PC-9 (cell line): ENCODE results near the gene AFG3L2. TPM values are rescaled to one million over a fixed set of nuclear protein-coding genes. Genes with fewer than 3 reads are reported as not detected.

Experiments
- BruUV-seq: library from RNA; stranded (reverse); fragments of 400-500 nt; replicated peaks from 2 replicates; lab custom pipeline; 2021; lab: Mats Ljungman, UMichigan
- CTCF ChIA-PET: fragments of 300-600 bp; sonication (Branson Sonifier 250); formaldehyde crosslinking; loops from one replicate; lab custom pipeline; 2022; ENCODE audit warnings: antibody characterized with exemption; lab: Charles Lee
- POLR2A ChIA-PET: fragments of 300-600 bp; sonication (Branson Sonifier 250); formaldehyde crosslinking; loops from one replicate; lab custom pipeline; 2022; ENCODE audit warnings: antibody characterized with exemption; ENCODE audit not compliant: unreplicated experiment; lab: Charles Lee
- DNase-seq, 2 experiments: peaks; one replicate each; pipeline versions ENCODE4 v3.0.0 to v3.0.0-alpha.2; 2015 to 2022; ENCODE audit warnings: mixed read lengths in 1 of 2
- H2AFZ ChIP-seq: fragments of 200-600 bp; sonication (generic); 2 replicates; pipeline ENCODE4 v1.8.1; 2017; ENCODE audit warnings: antibody characterized with exemption
- H3F3A ChIP-seq: fragments of 200-600 bp; sonication (generic); 2 replicates; pipeline ENCODE4 v1.8.1; 2017; ENCODE audit warnings: antibody characterized with exemption, mild to moderate bottlenecking, low read depth; ENCODE audit not compliant: insufficient read depth
- H3K27ac ChIP-seq: fragments of 200-600 bp; sonication (generic); 2 replicates; pipeline ENCODE4 v1.6.1; 2016; ENCODE audit warnings: mixed run types
- H3K27me3 ChIP-seq: fragments of 200-600 bp; sonication (generic); 2 replicates; pipeline ENCODE4 v1.6.1; 2016; ENCODE audit warnings: low read depth, mixed run types; ENCODE audit not compliant: insufficient read depth
- H3K36me3 ChIP-seq: fragments of 200-600 bp; sonication (generic); 2 replicates; pipeline ENCODE4 v1.6.1; 2016; ENCODE audit warnings: low read depth, mixed run types
- H3K4me1 ChIP-seq: fragments of 200-600 bp; sonication (generic); replicated peaks from 2 replicates; pipeline ENCODE4 v1.6.1; 2016; ENCODE audit warnings: mixed run types; ENCODE audit not compliant: insufficient read depth
- H3K4me2 ChIP-seq: fragments of 200-600 bp; sonication (generic); 2 replicates; pipeline ENCODE4 v1.6.1; 2017; ENCODE audit warnings: mixed run types
- H3K4me3 ChIP-seq: fragments of 200-600 bp; sonication (generic); 2 replicates; pipeline ENCODE4 v1.6.1; 2016; ENCODE audit warnings: mixed run types
- H3K79me2 ChIP-seq: fragments of 200-600 bp; sonication (generic); 2 replicates; pipeline ENCODE4 v1.6.1; 2017; ENCODE audit warnings: low read depth, mixed run types
- H3K9me2 ChIP-seq: fragments of 200-600 bp; sonication (generic); 2 replicates; pipeline ENCODE4 v1.8.1; 2017; ENCODE audit warnings: mild to moderate bottlenecking; ENCODE audit not compliant: insufficient read depth
- H3K9me3 ChIP-seq: fragments of 200-600 bp; sonication (generic); 2 replicates; pipeline ENCODE4 v1.8.1; 2016; ENCODE audit warnings: low read depth; ENCODE audit not compliant: insufficient read depth
- H4K20me1 ChIP-seq: fragments of 200-600 bp; sonication (generic); 2 replicates; pipeline ENCODE4 v1.8.1; 2017; ENCODE audit not compliant: insufficient read depth
- EZH2 ChIP-seq: fragments of 200-600 bp; sonication (generic); IDR thresholded peaks from 2 replicates; pipeline ENCODE4 v1.8.0; 2017; ENCODE audit warnings: antibody characterized with exemption, low read depth
- intact Hi-C: fragments of 100-400 bp; cut with micrococcal nuclease; formaldehyde crosslinking; loops from one replicate; pipeline ENCODE4 v1.10.0; 2022; ENCODE audit not compliant: unreplicated experiment
- total RNA-seq: library from RNA; stranded (reverse); gene quantifications from 2 replicates; pipeline ENCODE4 v1.2.3, GENCODE V29; 2021
- TF ChIP-seq, protein P1 (sequence below): fragments of 200-600 bp; sonication (generic); conservative IDR thresholded peaks from 2 replicates; pipeline ENCODE4 v1.6.1; 2017; ENCODE audit warnings: mixed run types, antibody characterized with exemption, mild to moderate bottlenecking, moderate library complexity

AFG3L2 gene
- total RNA-seq, 1 experiment from 2014 or later = 69.4 TPM

DNA sequence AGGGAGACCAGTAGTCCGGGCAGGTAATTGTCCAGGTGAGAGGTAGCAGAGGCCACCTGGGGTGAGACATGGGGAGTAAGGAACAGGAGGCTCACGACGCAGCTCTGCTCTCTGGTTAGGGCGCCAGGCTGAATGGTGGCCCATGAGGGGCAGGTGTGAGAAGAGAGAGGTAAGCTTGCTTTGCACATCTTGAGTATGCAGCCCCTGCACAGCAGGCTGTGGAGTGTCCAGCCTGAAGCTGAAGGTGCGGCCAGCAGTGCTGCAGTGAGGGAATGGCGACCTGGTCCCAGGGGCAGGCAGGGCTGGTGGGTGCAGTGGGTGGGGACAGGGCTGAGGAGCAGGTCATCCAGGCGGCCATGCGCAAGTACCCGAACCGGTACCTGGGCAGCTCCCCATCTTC lies 46.4 kb upstream of the AFG3L2 start:
- Histone ChIP-seq H3K27ac (no peak overlapping the region), H3K4me1 (no peaks in the 10 kb centered on the region), H3F3A (no peaks in the 10 kb centered on the region), H3K4me3 (no peak overlapping the region), H3K27me3 (no peaks in the 10 kb centered on the region), H3K36me3 (no peaks in the 10 kb centered on the region), H2AFZ (no peak overlapping the region), H3K4me2 (no peak overlapping the region), H3K79me2 (no peaks in the 10 kb centered on the region), H4K20me1 (no peaks in the 10 kb centered on the region), H3K9me3 (no peaks in the 10 kb centered on the region), H3K9me2 (no peaks in the 10 kb centered on the region)
- DNase-seq = no peak
- POLR2A ChIA-PET = no interaction called here
- no peak for TF ChIP-seq EZH2
- TF ChIP-seq, protein P1, sequence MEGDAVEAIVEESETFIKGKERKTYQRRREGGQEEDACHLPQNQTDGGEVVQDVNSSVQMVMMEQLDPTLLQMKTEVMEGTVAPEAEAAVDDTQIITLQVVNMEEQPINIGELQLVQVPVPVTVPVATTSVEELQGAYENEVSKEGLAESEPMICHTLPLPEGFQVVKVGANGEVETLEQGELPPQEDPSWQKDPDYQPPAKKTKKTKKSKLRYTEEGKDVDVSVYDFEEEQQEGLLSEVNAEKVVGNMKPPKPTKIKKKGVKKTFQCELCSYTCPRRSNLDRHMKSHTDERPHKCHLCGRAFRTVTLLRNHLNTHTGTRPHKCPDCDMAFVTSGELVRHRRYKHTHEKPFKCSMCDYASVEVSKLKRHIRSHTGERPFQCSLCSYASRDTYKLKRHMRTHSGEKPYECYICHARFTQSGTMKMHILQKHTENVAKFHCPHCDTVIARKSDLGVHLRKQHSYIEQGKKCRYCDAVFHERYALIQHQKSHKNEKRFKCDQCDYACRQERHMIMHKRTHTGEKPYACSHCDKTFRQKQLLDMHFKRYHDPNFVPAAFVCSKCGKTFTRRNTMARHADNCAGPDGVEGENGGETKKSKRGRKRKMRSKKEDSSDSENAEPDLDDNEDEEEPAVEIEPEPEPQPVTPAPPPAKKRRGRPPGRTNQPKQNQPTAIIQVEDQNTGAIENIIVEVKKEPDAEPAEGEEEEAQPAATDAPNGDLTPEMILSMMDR = no peak
- CTCF ChIA-PET = no interaction called here
- intact Hi-C loops = no loop called here
- BruUV-seq = no TSS peak

DNA sequence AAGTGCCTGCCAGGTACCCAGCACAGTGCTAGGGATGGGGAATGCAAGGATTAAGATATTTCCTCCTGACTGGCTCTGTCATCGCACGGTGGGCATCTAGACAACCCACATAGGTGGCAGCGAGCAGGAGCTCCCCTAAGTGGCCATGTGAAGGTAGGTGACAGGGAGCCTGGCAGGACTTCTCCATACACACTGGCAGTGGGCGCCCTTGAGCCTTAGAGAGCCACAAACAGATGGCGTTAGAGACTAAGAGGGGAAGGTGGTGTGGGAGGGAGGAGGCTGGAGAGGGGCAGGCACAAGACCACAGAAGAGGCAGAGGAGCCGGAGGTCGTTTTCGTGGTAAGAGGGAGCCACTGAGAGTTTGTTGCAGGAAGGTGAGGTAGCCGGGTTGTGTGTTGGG lies 45.9 kb upstream of the AFG3L2 start:
- Histone ChIP-seq H3K36me3 (no peaks in the 10 kb centered on the region), H2AFZ (no peak overlapping the region), H3F3A (no peaks in the 10 kb centered on the region), H3K9me3 (no peaks in the 10 kb centered on the region; the same call in 1 of the 2 replicates), H3K4me3 (no peak overlapping the region), H3K27ac (no peak overlapping the region), H3K4me2 (no peak overlapping the region), H4K20me1 (no peaks in the 10 kb centered on the region), H3K4me1 (no peaks in the 10 kb centered on the region), H3K27me3 (no peaks in the 10 kb centered on the region), H3K79me2 (no peaks in the 10 kb centered on the region), H3K9me2 (no peaks in the 10 kb centered on the region)
- TF ChIP-seq EZH2 = no peak
- TF ChIP-seq, protein P1 = no peak; the same call in 1 of the 2 replicates
- DNase-seq = no peak
- no TSS peak for BruUV-seq
- intact Hi-C loops = no loop called here
- ChIA-PET CTCF (interaction anchor here (0.5 kb wide), 1 partner anchor 246 kb away, joined by 11 read pairs; no protein-coding TSS in a partner anchor), POLR2A (no interaction called here)

DNA sequence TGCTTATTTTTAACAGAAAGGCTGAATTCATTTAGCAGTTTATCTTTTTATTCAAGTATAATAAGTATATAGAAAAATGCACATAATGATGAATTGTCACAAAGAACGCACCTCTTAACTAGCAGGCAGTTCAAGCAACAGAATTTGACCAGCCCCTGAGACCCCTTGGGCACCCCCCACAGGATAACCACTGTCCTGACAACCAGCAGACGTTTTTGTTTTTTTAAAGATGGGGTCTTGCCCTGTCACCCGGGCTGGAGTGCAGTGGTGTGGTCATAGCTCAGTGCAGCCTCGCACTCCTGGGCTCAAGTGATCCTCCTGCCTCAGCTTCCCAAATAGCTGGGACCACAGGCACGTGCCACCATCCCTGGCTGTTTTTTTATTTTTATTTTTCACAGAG lies 44.7 kb upstream of the AFG3L2 start:
- no peak for TF ChIP-seq EZH2
- TF ChIP-seq, protein P1 = no peak
- Histone ChIP-seq H3K4me1 (no peaks in the 10 kb centered on the region), H3K4me2 (no peak overlapping the region), H4K20me1 (no peaks in the 10 kb centered on the region), H3K36me3 (no peaks in the 10 kb centered on the region), H3K9me3 (no peaks in the 10 kb centered on the region; the same call in 1 of the 2 replicates), H3K27ac (no peak overlapping the region), H3K4me3 (no peak overlapping the region), H3F3A (peaks cover 7% of the 10 kb centered on the region), H2AFZ (no peak overlapping the region), H3K9me2 (no peaks in the 10 kb centered on the region), H3K79me2 (no peaks in the 10 kb centered on the region), H3K27me3 (no peaks in the 10 kb centered on the region)
- CTCF ChIA-PET = no interaction called here
- POLR2A ChIA-PET = no interaction called here
- intact Hi-C loops = no loop called here
- BruUV-seq = TSS peak; percentile 31
- DNase-seq = no peak
